Measurements from ENCODE around the gene SASH1. TPM values are rescaled to one million over a fixed set of nuclear protein-coding genes. Genes with fewer than 3 reads are reported as not detected.

The SASH1 gene
- total and polyA plus RNA-seq, 9 of the 15 experiments (the other 6 are each of a cell fraction or from before 2014, with no cell fraction given): 0.35 to 3.5 (median 1.6) TPM

GRCh38 chr6:148401571-148401970 is 58.9 kb downstream of the SASH1 start (continued):
- TF ChIP-seq RREB1 (CRISPR knock-in tag; IDR thresholded peaks at IDR 0.05) (no peak), TBL1XR1 (IDR thresholded peaks at IDR 0.05; ENCODE audit: low read length in 2 of 2) (no peak), KHSRP (IDR thresholded peaks at IDR 0.05) (no peak)
- TF ChIP-seq, protein P1, sequence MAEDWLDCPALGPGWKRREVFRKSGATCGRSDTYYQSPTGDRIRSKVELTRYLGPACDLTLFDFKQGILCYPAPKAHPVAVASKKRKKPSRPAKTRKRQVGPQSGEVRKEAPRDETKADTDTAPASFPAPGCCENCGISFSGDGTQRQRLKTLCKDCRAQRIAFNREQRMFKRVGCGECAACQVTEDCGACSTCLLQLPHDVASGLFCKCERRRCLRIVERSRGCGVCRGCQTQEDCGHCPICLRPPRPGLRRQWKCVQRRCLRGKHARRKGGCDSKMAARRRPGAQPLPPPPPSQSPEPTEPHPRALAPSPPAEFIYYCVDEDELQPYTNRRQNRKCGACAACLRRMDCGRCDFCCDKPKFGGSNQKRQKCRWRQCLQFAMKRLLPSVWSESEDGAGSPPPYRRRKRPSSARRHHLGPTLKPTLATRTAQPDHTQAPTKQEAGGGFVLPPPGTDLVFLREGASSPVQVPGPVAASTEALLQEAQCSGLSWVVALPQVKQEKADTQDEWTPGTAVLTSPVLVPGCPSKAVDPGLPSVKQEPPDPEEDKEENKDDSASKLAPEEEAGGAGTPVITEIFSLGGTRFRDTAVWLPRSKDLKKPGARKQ (CRISPR knock-in tag; IDR thresholded peaks at IDR 0.05): no peak
